ENCODE measurements around the gene IL9. TPM values are rescaled to one million over a fixed set of nuclear protein-coding genes. Genes with fewer than 3 reads are reported as not detected.

The IL9 gene
- total RNA-seq, 1 donor from 2014 or later: not detected

- H3K36me3 ChIP-seq: no peaks in the 10 kb centered on the region
- H3F3A ChIP-seq (ENCODE audit: low read depth): no peaks in the 10 kb centered on the region
- TF ChIP-seq CTCF (IDR thresholded peaks at IDR 0.05) (no peak), EZH2phosphoT487 (IDR thresholded peaks at IDR 0.05) (no peak), EZH2 (IDR thresholded peaks at IDR 0.05) (no peak)
- H3K27ac ChIP-seq: no peak overlapping the region
- H3K4me1 ChIP-seq: no peaks in the 10 kb centered on the region
- no peak overlapping the region for H2AFZ ChIP-seq (replicated peaks)
- Mint-ChIP-seq H3K27me3 (ENCODE audit: insufficient read depth, low read depth) (peaks cover 15% of the 10 kb centered on the region), H3K4me1 (peaks cover 4% of the 10 kb centered on the region), H3K4me3 (no peak overlapping the region), H3K36me3 (no peaks in the 10 kb centered on the region), H3K9me3 (no peaks in the 10 kb centered on the region), H3K27ac (no peak overlapping the region)
- no peaks in the 10 kb centered on the region for H3K9me3 ChIP-seq (ENCODE audit: low read depth)
- H3K27me3 ChIP-seq: peaks cover 35% of the 10 kb centered on the region
- no peak for DNase-seq (ENCODE audit: low spot score)
- H3K4me2 ChIP-seq: no peak overlapping the region
- H3K9ac ChIP-seq: no peak overlapping the region
- H4K20me1 ChIP-seq (ENCODE audit: low read depth): no peaks in the 10 kb centered on the region
- H3K79me2 ChIP-seq (ENCODE audit: low read depth): no peaks in the 10 kb centered on the region
- H3K4me3 ChIP-seq: no peak overlapping the region
These were observed 10.6 kb downstream of the IL9 start for GRCh38 chr5:135885031-135885430.

GRCh38 chr5:135883441-135883840, 12.2 kb downstream of the IL9 start:
- Histone ChIP-seq H3K27me3 (peaks cover 20% of the 10 kb centered on the region), H3K36me3 (no peaks in the 10 kb centered on the region), H3K4me2 (no peak overlapping the region), H3K4me1 (no peaks in the 10 kb centered on the region), H4K20me1 (ENCODE audit: low read depth) (no peaks in the 10 kb centered on the region), H3K4me3 (no peak overlapping the region), H3K9ac (no peak overlapping the region), H3K27ac (no peak overlapping the region), H3F3A (ENCODE audit: low read depth) (no peaks in the 10 kb centered on the region), H3K9me3 (ENCODE audit: low read depth) (no peaks in the 10 kb centered on the region), H2AFZ (replicated peaks) (no peak overlapping the region), H3K79me2 (ENCODE audit: low read depth) (no peaks in the 10 kb centered on the region)
- Mint-ChIP-seq H3K27me3 (ENCODE audit: insufficient read depth, low read depth) (peaks cover 12% of the 10 kb centered on the region), H3K4me3 (no peak overlapping the region), H3K27ac (no peak overlapping the region), H3K36me3 (no peaks in the 10 kb centered on the region), H3K9me3 (no peaks in the 10 kb centered on the region), H3K4me1 (peaks cover 4% of the 10 kb centered on the region)
- TF ChIP-seq EZH2 (IDR thresholded peaks at IDR 0.05) (no peak), EZH2phosphoT487 (IDR thresholded peaks at IDR 0.05) (no peak), CTCF (IDR thresholded peaks at IDR 0.05) (peak; percentile 33)
- DNase-seq (ENCODE audit: low spot score): no peak

GRCh38 chr5:135883026-135883425, 12.6 kb downstream of the IL9 start:
- no peak for DNase-seq (ENCODE audit: low spot score)
- Mint-ChIP-seq H3K27ac (no peak overlapping the region), H3K9me3 (no peaks in the 10 kb centered on the region), H3K36me3 (no peaks in the 10 kb centered on the region), H3K4me3 (no peak overlapping the region), H3K4me1 (no peaks in the 10 kb centered on the region), H3K27me3 (ENCODE audit: insufficient read depth, low read depth) (peaks cover 12% of the 10 kb centered on the region)
- H3K27me3 ChIP-seq: peaks cover 15% of the 10 kb centered on the region
- H3K9ac ChIP-seq: no peak overlapping the region
- H3K9me3 ChIP-seq (ENCODE audit: low read depth): no peaks in the 10 kb centered on the region
- no peak overlapping the region for H3K27ac ChIP-seq
- H3K4me3 ChIP-seq: no peak overlapping the region
- H3K79me2 ChIP-seq (ENCODE audit: low read depth): no peaks in the 10 kb centered on the region
- no peak overlapping the region for H3K4me2 ChIP-seq
- no peaks in the 10 kb centered on the region for H3K4me1 ChIP-seq
- H3F3A ChIP-seq (ENCODE audit: low read depth): no peaks in the 10 kb centered on the region
- no peak overlapping the region for H2AFZ ChIP-seq (replicated peaks)
- TF ChIP-seq EZH2 (IDR thresholded peaks at IDR 0.05) (no peak), CTCF (IDR thresholded peaks at IDR 0.05) (no peak), EZH2phosphoT487 (IDR thresholded peaks at IDR 0.05) (no peak)
- no peaks in the 10 kb centered on the region for H4K20me1 ChIP-seq (ENCODE audit: low read depth)
- H3K36me3 ChIP-seq: no peaks in the 10 kb centered on the region

All from neural progenitor cell (in vitro differentiated cells).